GM12875 (cell line): ENCODE data around the gene MSI2.

ENCODE experiments used
- H3K4me3 ChIP-seq: one replicate; pipeline ENCODE4 v1.5.1; 2011; ENCODE audit warnings: low read depth, low read length, control low read depth
- TF ChIP-seq, protein P1 (sequence below): IDR thresholded peaks from 2 replicates; pipeline ENCODE4 v1.5.1; 2011; ENCODE audit warnings: low read depth, mild to moderate bottlenecking, control low read depth, inconsistent platforms, low read length, moderate library complexity, borderline replicate concordance; ENCODE audit not compliant: insufficient read depth

MSI2 gene

DNA sequence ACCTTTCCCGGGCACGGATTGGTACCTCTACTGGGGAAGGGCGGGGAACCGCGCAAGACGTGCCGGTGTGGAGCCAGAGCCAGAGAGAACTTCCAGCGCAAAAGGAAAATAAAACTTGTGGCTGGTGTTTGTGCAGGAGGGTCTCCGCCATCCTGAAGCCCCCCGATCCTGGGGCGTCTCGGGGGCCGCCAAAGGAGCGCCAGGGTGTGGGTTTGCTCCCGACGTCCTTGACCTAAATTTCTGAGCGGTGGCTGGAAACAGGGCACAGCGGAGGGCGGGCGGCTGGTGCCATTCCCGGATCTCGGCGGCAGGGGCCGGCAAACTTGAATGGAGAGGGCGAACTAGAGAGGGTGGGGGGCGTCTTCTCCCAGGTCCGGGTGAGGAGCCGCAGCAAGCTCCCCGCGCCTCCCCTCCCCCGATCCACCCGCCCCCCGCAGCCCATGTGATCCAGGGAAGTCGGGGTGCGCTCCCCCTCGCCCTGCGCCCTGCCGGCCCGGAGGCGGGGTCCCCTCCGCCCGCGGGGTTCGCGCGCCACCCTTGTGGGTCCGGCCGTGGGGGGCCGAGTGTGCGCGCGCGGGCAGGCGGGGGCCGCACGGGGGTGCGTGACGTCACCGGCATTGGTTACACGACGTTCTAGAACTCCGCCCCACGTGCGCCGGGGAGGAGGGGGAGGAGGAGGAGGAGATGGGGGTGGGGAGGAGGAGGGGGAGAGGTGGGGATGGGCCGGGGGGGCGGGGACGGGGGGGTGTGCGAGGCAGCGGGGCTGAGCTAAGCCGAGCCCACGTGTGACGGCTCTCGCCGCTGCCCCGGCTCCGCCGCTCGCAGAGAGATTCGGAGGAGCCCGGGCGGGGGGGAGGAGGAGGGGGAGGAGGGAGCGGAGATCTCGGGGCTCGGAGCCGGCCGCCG, at the start of gene MSI2:
MSI2 (plus strand) TSS at position 748 of the 906 bp plus-strand sequence. CDS start 220 bp downstream, outside the sequence.
- peak within 1 kb of the TSS; percentile 69 for H3K4me3 ChIP-seq
- TF ChIP-seq, protein P1, sequence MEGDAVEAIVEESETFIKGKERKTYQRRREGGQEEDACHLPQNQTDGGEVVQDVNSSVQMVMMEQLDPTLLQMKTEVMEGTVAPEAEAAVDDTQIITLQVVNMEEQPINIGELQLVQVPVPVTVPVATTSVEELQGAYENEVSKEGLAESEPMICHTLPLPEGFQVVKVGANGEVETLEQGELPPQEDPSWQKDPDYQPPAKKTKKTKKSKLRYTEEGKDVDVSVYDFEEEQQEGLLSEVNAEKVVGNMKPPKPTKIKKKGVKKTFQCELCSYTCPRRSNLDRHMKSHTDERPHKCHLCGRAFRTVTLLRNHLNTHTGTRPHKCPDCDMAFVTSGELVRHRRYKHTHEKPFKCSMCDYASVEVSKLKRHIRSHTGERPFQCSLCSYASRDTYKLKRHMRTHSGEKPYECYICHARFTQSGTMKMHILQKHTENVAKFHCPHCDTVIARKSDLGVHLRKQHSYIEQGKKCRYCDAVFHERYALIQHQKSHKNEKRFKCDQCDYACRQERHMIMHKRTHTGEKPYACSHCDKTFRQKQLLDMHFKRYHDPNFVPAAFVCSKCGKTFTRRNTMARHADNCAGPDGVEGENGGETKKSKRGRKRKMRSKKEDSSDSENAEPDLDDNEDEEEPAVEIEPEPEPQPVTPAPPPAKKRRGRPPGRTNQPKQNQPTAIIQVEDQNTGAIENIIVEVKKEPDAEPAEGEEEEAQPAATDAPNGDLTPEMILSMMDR, result no peak

DNA sequence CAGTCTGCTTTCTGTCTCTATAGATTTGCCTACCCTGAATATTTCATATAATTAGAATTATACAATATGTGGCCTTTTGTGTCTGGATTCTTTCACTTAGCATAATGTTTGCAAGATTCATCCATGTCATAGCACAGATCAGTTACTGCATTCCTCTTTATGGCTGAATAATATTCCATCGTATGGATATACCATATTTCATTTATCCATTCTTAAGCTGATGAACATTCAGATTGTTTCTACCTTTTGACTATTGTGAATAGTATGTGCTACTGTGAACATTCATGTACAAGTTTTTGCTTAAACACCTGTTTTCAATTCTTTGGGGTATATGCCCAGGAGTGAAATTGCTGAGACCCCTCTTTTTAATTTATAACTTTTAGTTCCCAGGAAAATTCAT, 49.4 kb upstream of the MSI2 start:
- TF ChIP-seq, protein P1, result no peak
- H3K4me3 ChIP-seq, result no peak overlapping the region

DNA sequence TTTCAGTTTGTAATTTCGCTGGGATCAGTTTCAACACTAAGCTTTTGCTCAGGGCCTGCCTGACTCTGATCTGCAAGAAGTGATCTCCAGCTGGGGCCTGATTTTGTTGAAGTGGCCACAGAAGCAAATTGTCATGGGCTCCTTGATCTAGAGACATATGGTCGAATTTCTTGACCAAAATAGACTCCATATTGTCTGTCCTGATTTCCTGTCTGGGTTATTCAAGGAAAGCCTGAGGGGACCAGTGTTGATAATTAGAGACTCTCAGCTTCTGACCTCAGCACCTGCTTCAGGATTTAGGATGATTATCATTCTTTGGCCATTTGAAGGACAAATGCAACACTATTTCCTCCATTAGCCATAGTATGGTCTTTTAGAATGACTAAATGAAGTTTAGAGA, 48.9 kb upstream of the MSI2 start:
- TF ChIP-seq, protein P1, result no peak

DNA sequence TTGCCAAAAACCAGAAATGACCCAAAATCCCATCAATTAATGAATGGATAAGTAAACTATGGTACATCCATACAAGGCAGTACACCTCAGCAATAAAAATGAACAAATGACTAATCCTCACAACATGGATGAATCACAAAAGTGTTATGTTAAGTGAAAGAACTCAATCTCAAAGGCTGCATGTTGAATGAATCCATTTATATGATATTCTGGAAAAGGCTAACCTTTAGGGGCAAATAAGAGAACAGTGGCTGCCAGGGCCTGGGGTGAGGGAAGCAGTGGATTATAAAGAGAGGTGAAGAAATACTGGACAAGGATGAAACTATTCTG, 46.1 kb upstream of the MSI2 start:
- H3K4me3 ChIP-seq, result no peak overlapping the region

More for the DNA sequence above, 48.9 kb upstream of the MSI2 start:
- H3K4me3 ChIP-seq, result no peak overlapping the region

DNA sequence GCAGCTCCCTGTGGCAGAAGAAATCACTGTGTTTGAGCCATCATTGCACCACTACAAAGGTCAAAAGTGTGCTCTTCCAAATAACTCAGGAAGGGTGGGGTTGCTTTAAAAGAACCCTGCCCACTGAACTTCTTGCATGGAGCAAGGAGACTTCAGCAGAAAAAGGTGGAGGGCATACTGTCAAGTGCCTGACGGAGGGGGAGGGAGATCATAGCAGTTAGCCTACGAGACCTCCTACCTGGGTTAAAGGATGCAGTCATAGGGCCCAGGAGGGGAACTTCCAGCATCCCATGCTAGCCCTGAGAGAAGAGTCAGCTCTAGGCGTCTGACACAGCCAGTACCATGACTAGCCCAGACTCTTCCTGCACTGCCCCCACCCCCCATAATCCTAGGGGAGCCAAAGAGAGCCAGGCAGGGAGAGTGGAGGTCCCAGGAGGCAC, 45.3 kb upstream of the MSI2 start:
- TF ChIP-seq, protein P1, result no peak
- H3K4me3 ChIP-seq, result no peak overlapping the region

More for the DNA sequence above, 46.1 kb upstream of the MSI2 start:
- TF ChIP-seq, protein P1, result no peak

DNA sequence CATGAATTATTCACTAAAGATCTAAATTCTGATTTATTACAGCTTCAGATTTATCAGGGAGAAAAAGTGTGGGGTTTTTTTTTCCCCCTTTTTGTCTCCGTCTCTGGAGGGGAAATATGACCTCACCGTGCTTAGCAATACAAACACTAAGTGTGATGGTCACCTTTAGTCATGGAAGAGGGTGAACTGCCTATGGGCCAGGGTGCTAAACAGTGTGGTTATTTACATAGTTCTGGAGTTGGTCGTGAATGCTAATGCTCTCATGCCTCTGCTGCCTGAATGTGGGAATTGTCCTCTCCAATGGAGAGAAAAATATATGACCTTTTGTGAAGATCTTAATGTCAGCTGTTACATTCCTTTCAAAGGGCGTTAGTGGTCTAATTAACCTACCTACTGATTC, 44.8 kb upstream of the MSI2 start:
- no peak overlapping the region for H3K4me3 ChIP-seq
- TF ChIP-seq, protein P1, result no peak
